ENCODE measurements around the gene AUTS2. TPM values are rescaled to one million over a fixed set of nuclear protein-coding genes. Genes with fewer than 3 reads are reported as not detected.

The AUTS2 gene
- total RNA-seq, 1 donor from 2014 or later: 2.1 TPM

- H3K27me3 Mint-ChIP-seq: no peaks in the 10 kb centered on the region
- intact Hi-C loops (cut with micrococcal nuclease): no loop called here
Observed at GRCh38 chr7:69790977-69791724, 192.9 kb downstream of the AUTS2 start.

GRCh38 chr7:69791739-69792138, 193.5 kb downstream of the AUTS2 start:
- H3K36me3 Mint-ChIP-seq (ENCODE audit: low read depth): no peaks in the 10 kb centered on the region
- no peak overlapping the region for H3K27ac Mint-ChIP-seq
- no peaks in the 10 kb centered on the region for H3K4me1 Mint-ChIP-seq
- no peaks in the 10 kb centered on the region for H3K27me3 Mint-ChIP-seq
- intact Hi-C loops (cut with micrococcal nuclease): no loop called here
- DNase-seq: no peak
- no peak overlapping the region for H3K4me3 Mint-ChIP-seq
- no peaks in the 10 kb centered on the region for H3K9me3 Mint-ChIP-seq

More at GRCh38 chr7:69790977-69791724, 192.9 kb downstream of the AUTS2 start:
- H3K9me3 Mint-ChIP-seq: no peaks in the 10 kb centered on the region
- H3K4me1 Mint-ChIP-seq: no peaks in the 10 kb centered on the region
- no peak overlapping the region for H3K27ac Mint-ChIP-seq
- H3K4me3 Mint-ChIP-seq: no peak overlapping the region
- no peak for DNase-seq
- H3K36me3 Mint-ChIP-seq (ENCODE audit: low read depth): no peaks in the 10 kb centered on the region

- H3K27ac Mint-ChIP-seq: no peak overlapping the region
- H3K9me3 Mint-ChIP-seq: no peaks in the 10 kb centered on the region
- H3K36me3 Mint-ChIP-seq (ENCODE audit: low read depth): no peaks in the 10 kb centered on the region
- no peak overlapping the region for H3K4me3 Mint-ChIP-seq
- intact Hi-C loops (cut with micrococcal nuclease): no loop called here
- DNase-seq: no peak
- no peaks in the 10 kb centered on the region for H3K4me1 Mint-ChIP-seq
- H3K27me3 Mint-ChIP-seq: no peaks in the 10 kb centered on the region
Observed at GRCh38 chr7:69795932-69796331, 197.7 kb downstream of the AUTS2 start.

- H3K36me3 Mint-ChIP-seq (ENCODE audit: low read depth): no peaks in the 10 kb centered on the region
- DNase-seq: no peak
- no peaks in the 10 kb centered on the region for H3K27me3 Mint-ChIP-seq
- H3K9me3 Mint-ChIP-seq: no peaks in the 10 kb centered on the region
- no peak overlapping the region for H3K27ac Mint-ChIP-seq
- H3K4me3 Mint-ChIP-seq: no peak overlapping the region
- H3K4me1 Mint-ChIP-seq: no peaks in the 10 kb centered on the region
- intact Hi-C loops (cut with micrococcal nuclease): no loop called here
Observed at GRCh38 chr7:69796416-69796815, 198.1 kb downstream of the AUTS2 start.

GRCh38 chr7:69799048-69799697, 200.9 kb downstream of the AUTS2 start:
- intact Hi-C loops (cut with micrococcal nuclease): no loop called here
- Mint-ChIP-seq H3K9me3 (no peaks in the 10 kb centered on the region), H3K4me1 (no peaks in the 10 kb centered on the region), H3K36me3 (ENCODE audit: low read depth) (no peaks in the 10 kb centered on the region), H3K27ac (no peak overlapping the region), H3K27me3 (peaks cover 3% of the 10 kb centered on the region), H3K4me3 (no peak overlapping the region)
- no peak for DNase-seq

- no peak for DNase-seq
- intact Hi-C loops (cut with micrococcal nuclease): no loop called here
- H3K27me3 Mint-ChIP-seq: peaks cover 3% of the 10 kb centered on the region
Observed at GRCh38 chr7:69799990-69800389, 201.7 kb downstream of the AUTS2 start.

GRCh38 chr7:69800495-69800894, 202.2 kb downstream of the AUTS2 start:
- no peak overlapping the region for H3K27ac Mint-ChIP-seq
- no peak overlapping the region for H3K4me3 Mint-ChIP-seq
- intact Hi-C loops (cut with micrococcal nuclease): no loop called here
- peaks cover 3% of the 10 kb centered on the region for H3K27me3 Mint-ChIP-seq
- no peaks in the 10 kb centered on the region for H3K9me3 Mint-ChIP-seq
- H3K4me1 Mint-ChIP-seq: no peaks in the 10 kb centered on the region
- no peak for DNase-seq
- no peaks in the 10 kb centered on the region for H3K36me3 Mint-ChIP-seq (ENCODE audit: low read depth)

More at GRCh38 chr7:69799990-69800389, 201.7 kb downstream of the AUTS2 start:
- Mint-ChIP-seq H3K4me1 (no peaks in the 10 kb centered on the region), H3K4me3 (no peak overlapping the region), H3K36me3 (ENCODE audit: low read depth) (no peaks in the 10 kb centered on the region), H3K27ac (no peak overlapping the region), H3K9me3 (no peaks in the 10 kb centered on the region)

GRCh38 chr7:69801729-69802682, 203.7 kb downstream of the AUTS2 start:
- H3K4me1 Mint-ChIP-seq: no peaks in the 10 kb centered on the region
- H3K27ac Mint-ChIP-seq: no peak overlapping the region
- no peaks in the 10 kb centered on the region for H3K9me3 Mint-ChIP-seq
- intact Hi-C loops (cut with micrococcal nuclease): no loop called here
- H3K36me3 Mint-ChIP-seq (ENCODE audit: low read depth): no peaks in the 10 kb centered on the region
- peaks cover 3% of the 10 kb centered on the region for H3K27me3 Mint-ChIP-seq
- no peak for DNase-seq
- H3K4me3 Mint-ChIP-seq: no peak overlapping the region

GRCh38 chr7:69803699-69804516, 205.6 kb downstream of the AUTS2 start:
- intact Hi-C loops (cut with micrococcal nuclease): no loop called here
- no peak overlapping the region for H3K4me3 Mint-ChIP-seq
- no peaks in the 10 kb centered on the region for H3K4me1 Mint-ChIP-seq
- H3K36me3 Mint-ChIP-seq (ENCODE audit: low read depth): no peaks in the 10 kb centered on the region
- DNase-seq: no peak
- no peak overlapping the region for H3K27ac Mint-ChIP-seq
- H3K27me3 Mint-ChIP-seq: peaks cover 3% of the 10 kb centered on the region
- H3K9me3 Mint-ChIP-seq: no peaks in the 10 kb centered on the region

- peaks cover 3% of the 10 kb centered on the region for H3K27me3 Mint-ChIP-seq
- no peak for DNase-seq
- intact Hi-C loops (cut with micrococcal nuclease): no loop called here
- H3K27ac Mint-ChIP-seq: no peak overlapping the region
- no peaks in the 10 kb centered on the region for H3K36me3 Mint-ChIP-seq (ENCODE audit: low read depth)
- H3K4me1 Mint-ChIP-seq: no peaks in the 10 kb centered on the region
- no peaks in the 10 kb centered on the region for H3K9me3 Mint-ChIP-seq
- H3K4me3 Mint-ChIP-seq: no peak overlapping the region
Observed at GRCh38 chr7:69804962-69805361, 206.7 kb downstream of the AUTS2 start.

- Mint-ChIP-seq H3K4me3 (no peak overlapping the region), H3K4me1 (no peaks in the 10 kb centered on the region)
Observed at GRCh38 chr7:69808391-69808790, 210.1 kb downstream of the AUTS2 start.

GRCh38 chr7:69811476-69812308, 213.4 kb downstream of the AUTS2 start:
- no peak for DNase-seq
- Mint-ChIP-seq H3K27ac (no peak overlapping the region), H3K27me3 (no peaks in the 10 kb centered on the region), H3K4me1 (no peaks in the 10 kb centered on the region), H3K9me3 (peaks cover 3% of the 10 kb centered on the region), H3K36me3 (ENCODE audit: low read depth) (no peaks in the 10 kb centered on the region), H3K4me3 (no peak overlapping the region)
- intact Hi-C loops (cut with micrococcal nuclease): no loop called here

More at GRCh38 chr7:69808391-69808790, 210.1 kb downstream of the AUTS2 start:
- no peaks in the 10 kb centered on the region for H3K36me3 Mint-ChIP-seq (ENCODE audit: low read depth)
- intact Hi-C loops (cut with micrococcal nuclease): no loop called here
- H3K9me3 Mint-ChIP-seq: peaks cover 3% of the 10 kb centered on the region
- H3K27me3 Mint-ChIP-seq: no peaks in the 10 kb centered on the region
- no peak overlapping the region for H3K27ac Mint-ChIP-seq
- no peak for DNase-seq

All from activated CD4-positive, alpha-beta T cell treated with anti-CD3 and anti-CD28 coated beads, Interleukin-2, amount 10 ng/mL, durations not matched to agents 24 days and 14 days (primary cell).